Ammon's horn (tissue), 1 donor: ENCODE measurements around the gene FUT6.

Experiments used
- DNase-seq: peaks from one replicate; pipeline ENCODE4 v3.0.0-alpha.2; 2016; ENCODE audit warnings: low spot score

The FUT6 gene

DNA sequence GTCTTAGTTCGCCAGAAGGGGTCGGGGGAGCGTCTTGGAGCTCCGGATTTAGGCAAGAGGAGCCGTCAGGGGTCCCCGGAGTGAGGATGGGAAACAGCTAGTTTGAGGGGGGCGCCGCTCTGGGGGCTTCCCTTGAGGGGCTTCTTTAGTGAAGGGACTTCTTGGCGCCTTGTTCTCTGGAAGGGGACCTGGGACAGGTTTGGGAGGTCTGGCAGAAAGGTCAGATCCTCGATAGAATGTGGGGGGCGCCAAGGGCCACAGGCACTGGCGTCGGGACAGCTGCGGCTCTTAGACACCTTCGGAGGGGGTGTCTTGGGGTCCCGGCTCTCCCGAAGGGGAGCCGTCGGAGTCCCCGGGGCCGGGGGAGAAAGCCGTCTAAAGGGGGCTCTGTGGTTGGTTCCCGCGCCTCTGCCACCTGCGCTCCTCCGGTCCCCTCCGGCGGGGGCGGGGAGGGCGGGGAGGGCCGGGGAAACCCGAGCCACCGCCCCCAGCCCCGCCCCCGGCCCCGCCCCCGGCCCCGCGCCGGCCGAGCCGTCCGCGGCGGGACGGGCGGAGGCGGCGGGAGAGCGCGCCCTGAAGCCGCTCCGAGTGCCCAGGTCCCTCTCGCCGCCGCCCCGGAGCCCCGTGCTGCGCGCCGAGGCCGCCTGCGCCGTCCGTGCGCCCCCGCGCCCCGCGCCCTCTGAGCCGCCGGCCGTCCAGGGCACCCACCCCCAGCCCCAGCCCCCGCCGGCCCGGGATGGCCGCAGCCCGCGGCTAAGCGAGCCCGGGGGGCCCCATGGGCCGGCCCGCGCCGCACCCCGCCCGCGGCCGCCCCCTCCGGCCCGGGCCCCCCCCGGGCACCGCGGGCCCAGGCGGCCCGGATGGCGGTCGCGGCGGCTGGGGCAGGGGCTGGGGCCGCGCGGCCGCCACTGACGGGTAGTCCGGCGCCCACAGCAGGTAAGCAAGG lies 34.7 kb downstream of the FUT6 start, which contains the start of gene NRTN:
NRTN (plus strand) TSS at position 552 of the 946 bp plus-strand sequence. CDS start 19,099 bp downstream, outside the sequence.
- no peak for DNase-seq

DNA sequence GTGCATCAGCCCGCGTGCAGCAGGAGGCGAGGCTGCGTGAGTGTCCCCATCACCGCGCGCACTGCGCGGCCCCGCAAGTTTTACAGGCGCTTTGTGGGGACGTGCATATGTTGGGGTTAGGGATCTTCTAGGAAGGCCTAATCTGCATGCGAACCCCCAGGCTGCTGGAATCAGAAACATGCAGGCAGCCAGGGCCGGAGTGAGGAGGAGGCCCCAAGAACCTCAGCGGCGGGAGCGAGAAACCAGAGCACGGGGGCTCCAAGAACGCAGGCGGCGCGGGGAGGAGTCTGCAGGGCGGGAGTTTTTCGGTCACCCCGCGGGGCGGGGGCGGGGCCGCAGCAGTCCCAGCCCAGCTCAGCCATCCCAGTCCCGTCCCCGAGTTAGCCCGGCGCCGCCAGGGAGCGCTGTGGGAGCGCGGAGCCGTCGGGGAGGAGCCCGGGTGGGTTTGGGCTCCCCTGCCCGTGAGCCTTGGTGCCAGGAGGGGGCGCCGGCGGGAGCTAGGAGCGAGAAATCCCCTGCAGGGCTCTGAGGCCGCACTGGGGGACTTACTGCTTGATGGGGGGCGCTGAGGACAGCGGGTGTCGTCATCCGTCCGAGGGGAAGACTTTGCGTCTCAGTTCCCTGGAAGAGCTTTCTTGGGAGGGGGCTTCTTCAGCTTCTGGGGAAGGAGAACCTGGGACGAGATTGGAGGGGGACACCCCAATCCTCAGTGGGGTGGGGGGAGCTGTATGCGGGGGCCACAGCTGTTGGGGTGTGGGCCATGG lies 35.6 kb downstream of the FUT6 start:
- peak; percentile 51 for DNase-seq

DNA sequence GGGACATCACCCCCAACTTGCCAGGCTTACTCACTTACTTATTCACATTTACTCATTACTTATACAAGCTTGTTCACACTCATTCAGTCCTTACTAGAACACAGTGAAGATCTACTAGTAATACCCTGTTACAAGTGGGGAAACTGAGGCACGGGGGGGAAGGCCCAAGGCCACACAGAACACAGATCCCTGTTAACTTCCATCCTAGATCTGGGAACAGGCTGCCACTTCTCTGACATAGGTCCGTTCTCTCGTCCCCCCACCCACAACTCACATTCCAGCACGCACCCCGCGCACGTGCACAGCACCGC lies 36.1 kb downstream of the FUT6 start:
- DNase-seq, result no peak

DNA sequence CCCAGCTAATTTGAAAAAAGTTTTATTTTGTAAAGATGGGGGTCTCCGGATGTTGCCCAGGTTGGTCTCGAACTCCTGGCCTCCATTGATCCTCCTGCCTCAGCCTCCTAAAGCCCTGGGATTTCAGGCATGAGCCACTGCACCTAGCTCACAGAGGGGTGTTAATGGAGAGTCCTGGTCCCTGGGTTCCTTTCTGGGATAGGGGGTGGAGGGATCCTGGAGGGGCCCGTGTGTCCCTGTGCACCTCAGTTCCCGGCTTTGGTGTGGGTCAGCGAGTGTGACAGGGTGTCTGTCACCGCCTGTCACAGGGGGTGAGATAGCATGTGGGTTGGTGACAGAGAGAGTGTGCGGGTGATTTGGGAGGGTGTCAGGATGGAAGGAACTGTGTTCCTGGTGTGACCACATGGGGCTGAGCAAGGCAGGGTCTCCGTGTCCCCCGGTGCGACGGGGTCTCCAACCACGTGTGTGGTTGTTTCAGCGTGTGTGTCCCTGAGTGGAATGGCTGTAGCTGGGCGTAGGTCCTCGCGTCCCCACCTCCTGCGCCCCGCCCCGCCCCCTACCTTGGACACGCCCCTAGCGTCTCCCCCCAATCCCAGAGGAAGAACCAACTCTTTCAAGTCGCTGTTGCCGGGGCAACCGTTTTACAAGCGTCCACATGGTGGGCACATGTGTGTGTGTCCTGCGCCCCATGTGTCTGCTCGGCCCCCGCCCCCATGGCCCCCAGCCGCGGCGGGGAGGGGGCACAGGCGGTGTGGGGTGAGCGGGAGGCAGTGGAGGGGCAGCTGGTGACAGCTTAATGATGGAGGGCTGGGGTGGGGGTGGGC lies 37.5 kb downstream of the FUT6 start:
- no peak for DNase-seq

DNA sequence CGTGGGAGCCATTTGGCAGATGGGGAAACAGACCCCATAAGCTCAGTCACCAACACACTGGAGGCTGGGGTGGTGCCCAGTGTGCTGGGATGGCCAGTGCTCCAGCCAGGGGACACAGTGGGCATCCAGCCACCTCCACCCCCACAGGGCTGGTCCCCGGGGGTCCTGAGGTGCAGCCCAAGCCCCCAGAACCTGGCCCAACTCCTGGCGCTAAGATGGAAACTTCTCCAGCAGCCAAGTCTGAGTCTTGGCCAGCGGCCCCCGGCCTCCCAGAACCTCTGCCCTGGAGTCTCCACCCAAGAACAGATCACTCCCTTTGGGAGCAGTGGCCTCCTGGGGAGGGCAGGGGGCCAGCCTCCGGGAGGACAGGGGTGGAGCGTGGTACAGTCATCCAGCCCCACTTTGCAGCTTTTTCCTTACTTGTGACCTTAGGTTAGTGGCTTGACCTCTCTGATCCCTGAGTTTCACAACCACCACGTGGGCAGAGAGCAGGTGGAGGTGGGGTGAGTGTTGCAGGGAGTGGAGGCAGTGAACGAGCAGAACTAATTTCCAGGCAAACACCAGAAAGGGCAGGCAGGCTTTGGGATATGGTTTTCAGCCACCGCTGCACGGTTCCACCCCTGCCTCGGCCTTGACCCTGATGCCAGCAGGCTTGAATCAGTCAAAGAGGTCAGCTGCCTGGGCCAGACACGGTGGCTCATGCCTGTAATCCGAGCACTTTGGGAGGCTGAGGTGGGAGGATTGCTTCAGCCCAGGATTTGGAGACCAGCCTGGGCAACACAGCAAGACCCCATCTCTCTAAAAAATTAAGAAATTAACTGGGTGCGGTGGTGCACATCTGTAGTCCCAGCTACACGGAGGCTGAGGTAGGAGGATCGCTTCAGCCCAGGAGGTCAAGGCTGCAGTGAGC lies 38.9 kb downstream of the FUT6 start:
- DNase-seq, result no peak

DNA sequence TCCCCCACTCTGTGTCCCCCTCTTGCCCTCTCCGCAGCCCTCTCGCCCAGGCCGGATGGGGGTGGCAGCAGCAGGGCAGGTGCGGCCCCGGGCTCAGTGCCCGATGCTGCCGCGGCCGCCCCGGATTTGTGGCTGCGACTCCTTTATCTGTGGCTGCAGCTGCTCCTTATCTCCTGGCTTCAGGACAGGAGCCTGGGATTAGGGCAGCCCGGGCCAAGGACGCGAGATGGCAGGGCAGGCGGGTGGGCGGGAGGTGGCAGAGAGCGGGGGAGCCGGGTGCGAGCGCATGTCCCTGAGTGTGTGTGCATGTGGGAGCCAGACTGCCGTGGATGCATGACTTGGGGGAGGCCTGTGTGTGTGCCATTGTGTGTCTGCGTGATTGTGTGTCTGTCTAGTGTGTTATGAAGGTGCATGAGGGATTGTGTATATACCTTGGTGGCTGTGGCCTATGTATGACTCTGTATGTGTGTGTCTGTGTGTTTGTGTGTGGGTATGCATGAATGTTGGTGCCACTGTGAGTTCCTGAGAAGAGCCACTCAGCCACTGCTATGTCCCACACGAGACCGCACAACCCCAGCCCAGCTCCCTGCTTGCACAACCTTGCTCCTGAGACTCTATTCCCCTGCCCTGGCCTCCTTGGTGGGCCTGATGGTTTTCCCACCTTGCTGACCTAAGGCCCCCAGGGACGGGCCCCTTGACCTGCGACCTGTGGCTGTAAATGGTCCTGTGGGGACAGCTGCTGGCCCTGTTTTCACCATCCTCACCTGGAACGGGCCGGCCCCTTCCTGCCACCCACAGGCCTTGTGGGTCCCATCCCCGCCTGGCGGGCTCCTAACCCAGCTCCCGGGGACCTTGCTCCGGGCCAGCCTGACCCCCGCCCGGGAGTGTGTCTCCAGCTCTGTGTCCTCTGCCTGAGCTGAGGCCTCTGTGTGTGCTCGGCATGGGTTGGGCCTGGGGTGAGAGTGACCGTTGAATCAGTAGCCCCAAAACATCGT lies 40.0 kb downstream of the FUT6 start:
- DNase-seq, result no peak

DNA sequence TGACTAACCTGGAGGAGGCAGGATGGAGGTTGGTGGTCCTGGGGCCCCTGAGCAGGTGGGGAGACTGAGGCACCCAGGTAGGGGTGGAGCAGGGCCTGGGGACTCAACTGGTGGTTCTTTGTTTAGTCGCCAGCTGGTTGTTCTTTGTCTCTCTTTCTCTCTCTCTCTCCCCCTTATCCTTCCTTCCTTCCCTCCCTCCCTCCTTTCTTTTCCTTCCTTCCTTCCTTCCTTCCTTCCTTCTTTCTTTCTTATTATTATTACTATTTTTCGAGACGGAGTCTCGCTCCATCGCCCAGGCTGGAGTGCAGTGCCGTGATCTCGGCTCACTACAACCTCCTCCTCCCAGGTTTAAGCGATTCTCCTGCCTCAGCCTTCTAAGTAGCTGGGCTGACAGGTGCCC lies 41.3 kb downstream of the FUT6 start:
- no peak for DNase-seq

DNA sequence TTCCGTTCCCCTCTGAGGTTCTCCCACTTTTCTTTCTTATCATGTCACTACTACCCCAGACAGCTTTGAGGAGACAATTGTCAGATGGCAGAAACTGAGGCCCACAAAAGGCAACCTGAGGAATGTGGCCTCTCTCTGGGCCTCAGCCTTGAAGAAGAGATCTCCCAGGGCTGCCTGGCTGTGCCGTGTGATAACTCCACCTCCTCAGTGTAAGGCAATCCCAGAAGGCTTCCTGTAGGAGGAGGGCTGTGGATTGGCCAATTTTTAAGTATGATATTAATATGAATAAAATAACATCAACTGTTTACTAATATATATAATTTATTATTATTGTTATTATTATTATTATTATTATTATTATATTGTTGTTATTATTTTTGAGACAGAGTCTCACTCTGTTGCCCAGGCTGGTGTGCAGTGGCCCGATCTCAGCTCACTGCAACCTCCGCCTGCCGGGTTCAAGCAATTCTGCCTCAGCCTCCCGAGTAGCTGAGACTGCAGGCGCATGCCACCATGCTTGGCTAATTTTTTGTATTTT lies 44.1 kb downstream of the FUT6 start:
- no peak for DNase-seq

DNA sequence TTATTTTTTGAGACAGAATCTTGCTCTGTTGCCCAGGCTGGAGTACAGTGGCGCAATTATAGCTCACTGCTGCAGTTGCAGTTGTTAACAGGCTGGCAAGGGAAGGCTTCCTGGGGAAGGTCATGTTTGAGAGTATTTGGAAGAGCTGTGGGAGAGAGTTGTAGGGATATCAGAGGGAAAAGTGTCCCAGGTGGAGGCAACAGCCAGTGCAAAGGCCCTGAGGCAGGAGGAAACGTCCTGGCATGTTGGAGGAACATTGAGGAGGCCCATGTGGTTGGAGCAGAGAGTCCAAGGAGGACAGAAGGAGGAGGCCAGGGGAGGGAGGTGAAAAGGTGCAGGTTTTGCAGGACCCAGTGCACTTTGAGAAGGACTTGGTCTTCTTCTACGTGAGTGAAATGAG lies 46.3 kb downstream of the FUT6 start:
- no peak for DNase-seq

DNA sequence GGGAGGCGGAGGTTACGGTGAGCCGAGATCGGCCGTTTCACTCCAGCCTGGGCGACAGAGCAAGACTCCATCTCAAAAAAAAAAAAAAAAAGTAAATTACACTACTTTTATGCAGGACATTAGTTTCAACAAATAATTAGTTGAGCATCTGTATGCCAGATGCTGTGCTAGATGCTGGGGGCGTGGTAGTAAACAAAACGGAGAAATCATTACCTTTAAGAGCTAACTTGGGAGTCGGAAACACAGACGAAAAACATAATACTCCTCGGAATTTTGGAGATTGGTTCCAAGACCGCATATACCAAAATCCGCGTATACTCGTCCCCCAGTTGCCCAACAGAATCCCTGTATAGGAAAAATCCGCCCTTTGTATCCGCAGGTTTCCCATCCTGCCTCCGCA lies 47.3 kb downstream of the FUT6 start:
- no peak for DNase-seq

DNA sequence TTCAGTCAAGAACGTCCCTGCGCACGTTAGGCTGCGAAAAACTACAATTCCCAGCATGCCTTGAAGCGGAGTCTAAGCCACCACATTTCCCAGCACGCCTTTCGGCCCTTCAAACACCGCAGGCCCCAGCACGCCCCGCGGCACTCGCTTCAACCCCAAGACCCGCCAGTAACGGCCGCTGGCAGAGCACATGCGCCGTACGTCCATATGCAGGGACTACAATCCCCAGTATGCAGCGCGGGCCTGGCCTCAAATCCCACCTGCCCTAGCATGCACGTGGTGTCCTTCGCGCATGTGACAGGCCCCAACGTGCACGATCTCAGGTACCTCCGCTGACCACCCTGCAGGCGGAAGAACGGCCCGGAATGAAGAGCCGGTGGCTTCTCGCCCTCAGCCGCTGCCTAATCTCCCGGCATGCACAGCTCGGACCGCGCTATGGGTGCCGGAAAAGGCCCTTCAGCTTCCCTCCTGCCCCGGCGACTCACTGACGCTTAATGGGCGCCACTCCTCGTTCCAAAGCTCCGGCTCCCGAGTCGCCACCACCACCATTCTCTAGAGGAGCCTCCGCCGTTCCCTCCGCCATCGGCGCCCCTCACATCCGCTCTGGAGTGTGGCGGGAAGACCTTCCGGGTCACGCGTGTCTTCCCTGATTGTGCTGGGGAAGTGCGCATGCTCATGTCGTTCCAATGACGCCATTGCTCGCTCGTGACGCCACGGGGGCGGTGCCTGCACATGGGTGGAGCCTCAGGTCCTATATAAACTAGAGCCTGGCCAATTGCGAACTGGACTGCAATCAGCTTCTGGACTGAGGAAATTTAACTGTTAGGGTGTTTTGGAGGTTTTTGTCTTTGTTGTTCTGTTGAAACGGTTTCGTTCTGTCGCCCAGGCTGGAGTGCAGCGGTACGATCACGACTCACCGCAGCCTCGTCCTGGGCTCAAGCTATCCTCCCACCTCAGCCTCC lies 48.7 kb downstream of the FUT6 start, which contains the start of gene DUS3L:
DUS3L (minus strand) TSS at position 605 of the 962 bp plus-strand sequence; CDS start at position 583, 22 bp downstream.
- peak; percentile 99 for DNase-seq

DNA sequence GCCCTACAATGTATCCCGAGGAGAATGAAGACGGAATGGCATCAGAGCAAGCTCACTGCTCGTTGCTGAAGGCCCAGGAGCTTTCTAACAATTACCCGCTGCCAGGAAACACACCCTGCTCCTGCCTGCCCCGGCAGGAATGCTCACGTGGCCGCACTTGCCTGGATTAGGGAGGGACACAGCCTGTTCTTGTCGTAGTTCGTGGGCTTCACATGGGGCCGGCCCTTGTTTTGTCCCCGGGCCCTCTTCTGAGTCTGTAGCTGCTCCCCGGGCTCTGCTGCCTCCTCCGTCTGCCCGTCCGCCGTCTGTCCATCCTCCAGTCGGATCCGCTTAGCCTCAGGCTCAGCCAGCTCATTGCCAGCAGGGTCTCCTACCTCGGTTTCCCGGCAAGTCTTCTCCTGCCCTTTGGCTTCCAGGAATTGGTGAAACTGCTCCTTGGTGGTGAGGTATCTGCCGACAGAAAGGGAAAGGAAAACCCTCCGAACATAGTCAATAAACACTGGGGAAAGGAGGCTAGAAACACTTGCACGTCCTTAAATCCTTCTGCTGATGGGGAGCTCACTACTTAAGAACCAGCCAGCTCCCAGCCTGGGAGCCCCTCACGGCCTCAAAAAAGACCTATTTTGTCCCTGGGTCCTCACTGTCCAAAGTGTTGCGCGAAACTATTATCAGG lies 49.5 kb downstream of the FUT6 start:
- no peak for DNase-seq

DNA sequence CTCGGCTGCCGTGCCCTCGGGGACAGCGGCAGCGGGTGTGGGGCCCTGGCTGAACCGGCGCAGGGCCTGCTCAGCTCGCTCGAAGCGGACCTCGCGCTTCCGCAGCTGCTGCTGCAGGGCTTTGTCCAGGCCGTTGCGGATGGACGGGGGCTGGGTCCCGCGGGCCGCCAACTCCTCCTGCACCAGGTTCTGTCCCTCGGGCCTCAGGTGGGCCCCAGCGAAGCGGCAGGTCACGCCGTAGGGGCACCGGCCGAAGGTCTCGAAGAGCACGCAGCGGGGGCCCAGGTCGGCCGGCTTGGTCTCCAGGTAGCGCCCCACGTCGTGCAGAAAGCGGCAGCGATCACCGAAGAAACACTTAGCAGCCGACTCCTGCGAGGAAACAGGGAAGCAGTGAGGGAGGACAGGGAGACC lies 50.1 kb downstream of the FUT6 start:
- no peak for DNase-seq

DNA sequence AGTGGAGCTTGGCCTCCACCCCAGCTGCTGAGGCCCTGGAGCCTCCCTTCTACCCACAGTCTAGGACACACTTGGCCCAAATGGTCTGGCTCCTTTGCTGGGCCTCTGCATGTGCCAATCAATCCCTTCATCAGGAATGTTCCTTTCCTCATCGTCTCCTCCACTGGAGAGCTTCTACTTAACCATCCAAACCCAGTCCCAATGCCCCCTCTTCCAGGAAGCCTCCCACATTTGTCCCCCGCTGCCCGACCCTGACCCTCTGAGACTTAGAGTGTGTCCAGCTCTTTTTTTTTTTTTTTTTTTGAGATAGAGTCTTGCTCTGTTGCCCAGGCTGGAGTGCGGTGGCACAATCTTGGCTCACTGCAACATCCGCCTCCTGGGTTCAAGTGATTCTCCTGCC lies 51.1 kb downstream of the FUT6 start:
- DNase-seq, result no peak

DNA sequence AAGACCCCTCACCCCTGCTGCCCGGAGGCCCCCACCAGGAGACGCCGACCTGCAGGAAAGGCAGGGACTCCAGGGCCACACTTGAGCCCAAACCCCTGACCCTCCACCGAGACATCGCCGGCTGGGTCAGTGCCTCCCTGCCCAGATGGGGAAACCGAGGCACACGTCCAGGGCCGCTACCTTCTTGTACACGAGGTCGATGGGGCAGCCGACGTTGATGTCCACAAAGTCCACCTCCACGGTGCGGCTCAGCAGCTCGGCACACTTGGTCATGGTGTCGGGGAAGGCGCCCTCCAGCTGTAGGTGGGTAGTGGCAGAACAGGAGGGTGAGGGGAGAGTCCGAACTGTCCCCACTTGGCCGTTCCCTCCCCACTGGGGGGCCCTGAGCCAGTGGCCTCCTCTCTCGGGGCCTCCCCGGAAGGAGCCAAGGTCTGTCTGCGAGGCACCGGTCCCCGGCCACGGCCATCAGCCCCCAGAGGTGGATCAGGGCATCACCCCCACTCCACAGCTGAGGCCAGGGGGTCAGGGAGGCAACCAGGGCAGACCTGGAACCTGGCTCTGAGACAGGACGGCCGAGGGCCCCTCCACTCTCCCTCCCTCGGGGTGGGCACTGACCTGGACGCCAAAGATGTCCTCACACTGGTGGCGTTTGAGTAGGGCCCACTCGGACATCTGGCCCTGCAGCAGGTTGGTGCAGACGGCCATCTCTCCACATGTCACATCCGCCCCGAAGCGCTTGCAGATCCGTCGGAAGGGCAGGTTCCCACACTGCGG lies 51.9 kb downstream of the FUT6 start:
- DNase-seq, result no peak

DNA sequence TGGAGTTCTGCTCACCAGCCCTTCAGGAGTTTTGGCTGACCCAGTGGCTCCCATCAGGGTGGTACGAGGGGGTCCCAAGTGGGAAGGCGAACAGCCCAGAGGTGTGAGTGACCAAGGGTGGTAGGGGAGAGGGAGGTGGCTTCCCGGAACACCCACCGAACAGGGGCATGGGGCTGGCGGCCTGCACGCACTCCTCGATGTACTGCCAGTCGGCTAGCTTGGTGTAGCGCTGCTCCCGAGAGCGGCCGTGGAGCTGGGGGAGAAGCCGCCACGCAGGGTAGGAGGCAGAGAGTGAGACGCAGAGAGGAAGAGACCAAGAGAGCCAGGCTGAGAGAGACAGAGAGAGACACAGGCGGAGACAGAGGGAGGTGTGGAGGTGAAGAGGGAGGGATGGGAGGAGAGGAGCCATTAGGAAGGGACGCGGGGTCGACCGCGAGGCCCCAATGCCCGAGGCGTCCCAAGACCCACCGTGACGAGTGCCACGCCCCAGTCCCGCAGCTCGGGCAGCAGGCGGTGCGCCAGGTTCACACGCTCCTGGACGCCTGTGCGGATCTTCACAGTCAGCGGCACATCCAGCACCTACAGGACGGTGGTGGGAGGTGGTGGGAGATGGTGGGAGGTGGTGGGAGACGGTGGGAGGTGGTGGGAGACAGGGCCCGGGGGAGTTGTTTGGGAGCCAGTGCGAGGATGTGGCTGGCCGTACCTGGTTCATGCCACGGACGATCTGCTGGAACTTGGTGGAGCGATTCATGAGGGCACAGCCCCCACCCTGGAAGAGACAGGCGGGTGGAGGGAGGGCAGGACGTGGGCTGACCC lies 52.7 kb downstream of the FUT6 start:
- DNase-seq, result no peak
